B cell (primary cell): ENCODE measurements around the gene NR6A1. TPM values are rescaled to one million over a fixed set of nuclear protein-coding genes. Genes with fewer than 3 reads are reported as not detected.

Source experiments
- ATAC-seq: fragments of 200-7000 bp; cut with Tn5 transposase; one replicate; pipeline ENCODE4 v1.10.0; 2021; ENCODE audit warnings: low read depth, mild to moderate bottlenecking, moderate number of reproducible peaks, moderate library complexity
- CTCF ChIA-PET: fragments of 350-600 bp; sonication (Branson Sonifier 250); formaldehyde crosslinking; loops from one replicate; lab custom pipeline; 2021; ENCODE audit warnings: antibody characterized with exemption, inconsistent platforms; lab: Charles Lee
- POLR2A ChIA-PET: fragments of 350-600 bp; sonication (Branson Sonifier 250); formaldehyde crosslinking; loops from one replicate; lab custom pipeline; 2021; ENCODE audit warnings: antibody characterized with exemption; lab: Charles Lee
- DNase-seq: peaks from one replicate; pipeline ENCODE4 v3.0.0; 2013
- H2AFZ ChIP-seq: 2 replicates; pipeline ENCODE4 v1.6.1; 2012; ENCODE audit warnings: mild to moderate bottlenecking, low read depth, low read length; ENCODE audit not compliant: insufficient read depth, poor library complexity, severe bottlenecking
- H3K27ac ChIP-seq, 2 donors: 1 replicate in 1 of 2; 2 replicates in 1 of 2; pipeline ENCODE4 v1.5.1; 2012 to 2013; ENCODE audit warnings: low read length in 2 of 2, mild to moderate bottlenecking in 2 of 2, moderate library complexity in 1 of 2
- H3K27me3 ChIP-seq, 4 experiments: fragments of 200-600 bp in 1 of 4; sonication (generic) in 1 of 4; replicated peaks in 1 of 4; 1 replicate in 2 of 4; 2 replicates in 2 of 4; pipeline versions ENCODE4 v1.6.1 to v1.7.0; 2013 to 2016; ENCODE audit warnings: low read length in 3 of 4, mild to moderate bottlenecking in 2 of 4, mixed read lengths in 1 of 4, moderate library complexity in 1 of 4; ENCODE audit not compliant: insufficient read depth in 4 of 4, control insufficient read depth in 3 of 4; ENCODE audit errors: control extremely low read depth in 1 of 4
- H3K36me3 ChIP-seq, 2 experiments: replicated peaks in 1 of 2; 1 replicate in 1 of 2; 2 replicates in 1 of 2; pipeline versions ENCODE4 v1.6.1 to v1.7.1; 2013; ENCODE audit warnings: low read length in 1 of 2; ENCODE audit not compliant: insufficient read depth in 2 of 2, control insufficient read depth in 1 of 2; ENCODE audit errors: control extremely low read depth in 1 of 2, extremely low read depth in 1 of 2
- H3K4me1 ChIP-seq, 2 donors: fragments of 200-600 bp in 1 of 2; sonication (generic) in 1 of 2; 1 replicate in 1 of 2; 2 replicates in 1 of 2; pipeline versions ENCODE4 v1.5.1 to v1.6.1; 2013 to 2017; ENCODE audit warnings: low read length in 2 of 2; ENCODE audit not compliant: control insufficient read depth in 2 of 2, insufficient read depth in 2 of 2
- H3K4me2 ChIP-seq: replicated peaks from 2 replicates; pipeline ENCODE3; 2012; ENCODE audit warnings: mild to moderate bottlenecking, low read depth, low read length; ENCODE audit not compliant: poor library complexity, severe bottlenecking
- H3K4me3 ChIP-seq, 5 experiments: fragments of 200-600 bp in 1 of 5; sonication (generic) in 1 of 5; 1 replicate in 3 of 5; 2 replicates in 2 of 5; pipeline versions ENCODE4 v1.5.1 to v1.7.0; 2011 to 2016; ENCODE audit warnings: low read length in 4 of 5, mild to moderate bottlenecking in 4 of 5, low read depth in 2 of 5, control low read depth in 1 of 5, moderate library complexity in 1 of 5; ENCODE audit not compliant: insufficient read depth in 1 of 5; ENCODE audit errors: control extremely low read depth in 1 of 5, extremely low read depth in 1 of 5
- H3K79me2 ChIP-seq: fragments of 200-600 bp; sonication (generic); one replicate; pipeline ENCODE4 v1.6.0; 2016; ENCODE audit warnings: low read length; ENCODE audit not compliant: control insufficient read depth, insufficient read depth
- H3K9ac ChIP-seq: fragments of 200-600 bp; sonication (generic); 2 replicates; pipeline ENCODE4 v1.6.1; 2017; ENCODE audit warnings: mild to moderate bottlenecking, low read length, moderate library complexity
- H3K9me3 ChIP-seq, 3 donors: one replicate each; pipeline versions ENCODE4 v1.6.1 to v1.7.1; 2013; ENCODE audit warnings: low read length in 2 of 3; ENCODE audit not compliant: control insufficient read depth in 2 of 3, insufficient read depth in 1 of 3; ENCODE audit errors: control extremely low read depth in 1 of 3
- H4K20me1 ChIP-seq: 2 replicates; pipeline ENCODE4 v1.6.0; 2012; ENCODE audit warnings: mild to moderate bottlenecking, low read length; ENCODE audit not compliant: insufficient read depth, control insufficient read depth, poor library complexity, severe bottlenecking
- H3K27ac Mint-ChIP-seq: one replicate; pipeline ENCODE4 v1.8.0; 2021; ENCODE audit warnings: mixed read lengths
- H3K27me3 Mint-ChIP-seq: one replicate; pipeline ENCODE4 v1.8.0; 2021; ENCODE audit warnings: mixed read lengths
- H3K4me1 Mint-ChIP-seq: one replicate; pipeline ENCODE4 v1.8.0; 2021; ENCODE audit warnings: mixed read lengths
- H3K4me3 Mint-ChIP-seq: one replicate; pipeline ENCODE4 v1.8.0; 2021; ENCODE audit warnings: mixed read lengths
- H3K9me3 Mint-ChIP-seq: one replicate; pipeline ENCODE4 v1.8.0; 2022; ENCODE audit warnings: mixed read lengths; ENCODE audit not compliant: insufficient read depth
- EZH2 ChIP-seq: IDR thresholded peaks from 2 replicates; pipeline ENCODE4 v1.6.1; 2012; ENCODE audit warnings: borderline replicate concordance, low read depth, mild to moderate bottlenecking, moderate library complexity, low read length; ENCODE audit not compliant: insufficient read depth, poor library complexity, severe bottlenecking
- WGBS: methylation state at CpG from one replicate; pipeline ENCODE4 v1.1.5; 2013; ENCODE audit warnings: missing lambda C conversion rate; ENCODE audit not compliant: insufficient coverage; 5-methylcytosine and 5-hydroxymethylcytosine counted together
- intact Hi-C: fragments of 100-400 bp; cut with micrococcal nuclease; formaldehyde crosslinking; loops from one replicate; pipeline ENCODE4 v1.10.0; 2022
- polyA plus RNA-seq: library from polyadenylated mRNA; depleted of rRNA; stranded (reverse); fragments of >200 nt; gene quantifications from 2 replicates; pipeline ENCODE4 v1.2.3, GENCODE V29; 2012
- total RNA-seq, 2 donors: library from RNA; stranded (reverse); fragments of 120-200 nt in 1 of 2; gene quantifications; 1 replicate in 1 of 2; 2 replicates in 1 of 2; pipeline versions ENCODE4 v1.2.3 to v1.2.4, GENCODE V29; 2013 to 2022
- TF ChIP-seq, protein P1 (sequence below): fragments of 200-600 bp; IDR thresholded peaks from one replicate; pipeline ENCODE4 v1.8.0; 2022; ENCODE audit warnings: antibody characterized with exemption, mild to moderate bottlenecking

The NR6A1 gene
- total and polyA plus RNA-seq, 2 donors (not counting 1 experiment from before 2014, with no cell fraction given), result 0.09 to 0.67 TPM

DNA sequence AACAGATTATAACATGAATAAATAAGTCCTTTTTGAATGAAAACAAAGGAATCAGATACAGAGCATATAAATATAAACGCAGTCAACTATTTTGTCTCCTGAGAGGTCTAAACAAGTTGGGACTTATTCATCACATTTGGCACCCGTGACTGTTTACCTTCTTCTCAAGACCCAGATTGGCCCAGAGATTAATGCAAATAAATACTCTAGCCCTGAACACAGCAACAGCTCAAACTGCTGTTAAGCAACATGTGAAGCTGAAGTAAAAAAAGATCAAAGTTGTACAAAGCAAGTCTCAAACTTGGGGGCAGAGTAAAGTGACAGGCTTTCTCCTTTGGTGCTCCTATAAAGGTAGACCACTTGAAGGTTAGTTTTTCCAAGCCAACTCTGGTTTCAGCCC, 168.9 kb downstream of the NR6A1 start:
- Histone ChIP-seq H3K79me2 (no peaks in the 10 kb centered on the region), H3K36me3 (no peaks in the 10 kb centered on the region), H4K20me1 (no peaks in the 10 kb centered on the region), H3K9ac (no peak overlapping the region), H3K27ac (no peak overlapping the region), H3K4me1 (no peaks in the 10 kb centered on the region), H3K9me3 (no peaks in the 10 kb centered on the region), H3K4me3 (no peak overlapping the region), H3K4me2 (no peak overlapping the region), H2AFZ (no peak overlapping the region), H3K27me3 (no peaks in the 10 kb centered on the region)
- POLR2A ChIA-PET, result no interaction called here
- TF ChIP-seq, protein P1, sequence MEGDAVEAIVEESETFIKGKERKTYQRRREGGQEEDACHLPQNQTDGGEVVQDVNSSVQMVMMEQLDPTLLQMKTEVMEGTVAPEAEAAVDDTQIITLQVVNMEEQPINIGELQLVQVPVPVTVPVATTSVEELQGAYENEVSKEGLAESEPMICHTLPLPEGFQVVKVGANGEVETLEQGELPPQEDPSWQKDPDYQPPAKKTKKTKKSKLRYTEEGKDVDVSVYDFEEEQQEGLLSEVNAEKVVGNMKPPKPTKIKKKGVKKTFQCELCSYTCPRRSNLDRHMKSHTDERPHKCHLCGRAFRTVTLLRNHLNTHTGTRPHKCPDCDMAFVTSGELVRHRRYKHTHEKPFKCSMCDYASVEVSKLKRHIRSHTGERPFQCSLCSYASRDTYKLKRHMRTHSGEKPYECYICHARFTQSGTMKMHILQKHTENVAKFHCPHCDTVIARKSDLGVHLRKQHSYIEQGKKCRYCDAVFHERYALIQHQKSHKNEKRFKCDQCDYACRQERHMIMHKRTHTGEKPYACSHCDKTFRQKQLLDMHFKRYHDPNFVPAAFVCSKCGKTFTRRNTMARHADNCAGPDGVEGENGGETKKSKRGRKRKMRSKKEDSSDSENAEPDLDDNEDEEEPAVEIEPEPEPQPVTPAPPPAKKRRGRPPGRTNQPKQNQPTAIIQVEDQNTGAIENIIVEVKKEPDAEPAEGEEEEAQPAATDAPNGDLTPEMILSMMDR, result no peak
- TF ChIP-seq EZH2, result no peak
- ATAC-seq (no peak), DNase-seq (no peak)
- WGBS, result no CpG with 5 or more reads among the region's 2 CpGs
- no peak overlapping the region for H3K27ac Mint-ChIP-seq
- H3K4me3 Mint-ChIP-seq, result no peak overlapping the region
- intact Hi-C loops, result no loop called here
- no peaks in the 10 kb centered on the region for H3K9me3 Mint-ChIP-seq
- no peaks in the 10 kb centered on the region for H3K4me1 Mint-ChIP-seq
- H3K27me3 Mint-ChIP-seq, result no peaks in the 10 kb centered on the region
- CTCF ChIA-PET, result interaction anchor here (0.6 to 1.7 kb wide), 4 partner anchors 11 to 24 kb away, joined by 3 to 7 read pairs (median 3); no protein-coding TSS in a partner anchor

DNA sequence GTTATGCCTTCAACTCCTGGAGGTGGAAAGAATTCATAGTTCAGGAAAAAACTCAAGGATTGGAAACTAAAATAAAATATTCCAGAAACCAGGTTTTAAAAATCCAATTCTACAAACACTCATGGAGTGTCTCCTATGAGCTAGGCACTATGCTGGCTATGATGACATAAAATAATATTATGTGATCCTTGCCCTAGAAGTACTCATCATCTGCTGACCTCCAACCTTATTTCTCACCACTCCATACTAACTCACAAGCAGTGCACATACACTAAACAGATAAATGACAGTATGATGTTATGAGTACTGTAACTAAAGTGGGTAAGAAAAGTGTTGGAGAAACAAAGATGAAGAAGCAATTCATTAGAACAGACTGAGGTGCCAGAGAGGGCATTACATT, 170.7 kb downstream of the NR6A1 start:
- Histone ChIP-seq H3K27ac (no peak overlapping the region), H3K9ac (no peak overlapping the region), H3K4me2 (no peak overlapping the region), H3K27me3 (peaks cover 0 to 3% (median 0%) of the 10 kb centered on the region in 4 experiments), H2AFZ (no peak overlapping the region), H3K4me3 (no peak overlapping the region), H3K79me2 (no peaks in the 10 kb centered on the region), H4K20me1 (no peaks in the 10 kb centered on the region), H3K9me3 (no peaks in the 10 kb centered on the region), H3K4me1 (no peaks in the 10 kb centered on the region), H3K36me3 (no peaks in the 10 kb centered on the region)
- ChIA-PET POLR2A (no interaction called here), CTCF (no interaction called here)
- Mint-ChIP-seq H3K27ac (no peak overlapping the region), H3K9me3 (no peaks in the 10 kb centered on the region), H3K27me3 (peaks cover 3% of the 10 kb centered on the region), H3K4me3 (no peak overlapping the region), H3K4me1 (no peaks in the 10 kb centered on the region)
- DNase-seq, result no peak
- TF ChIP-seq EZH2, result no peak
- TF ChIP-seq, protein P1, result no peak
- intact Hi-C loops, result no loop called here
- ATAC-seq, result no peak
